ENCODE data around the gene SNCAIP.

The SNCAIP gene

GRCh38 chr5:122368510-122369251 is 56.6 kb downstream of the SNCAIP start:
- TF ChIP-seq, protein P1, sequence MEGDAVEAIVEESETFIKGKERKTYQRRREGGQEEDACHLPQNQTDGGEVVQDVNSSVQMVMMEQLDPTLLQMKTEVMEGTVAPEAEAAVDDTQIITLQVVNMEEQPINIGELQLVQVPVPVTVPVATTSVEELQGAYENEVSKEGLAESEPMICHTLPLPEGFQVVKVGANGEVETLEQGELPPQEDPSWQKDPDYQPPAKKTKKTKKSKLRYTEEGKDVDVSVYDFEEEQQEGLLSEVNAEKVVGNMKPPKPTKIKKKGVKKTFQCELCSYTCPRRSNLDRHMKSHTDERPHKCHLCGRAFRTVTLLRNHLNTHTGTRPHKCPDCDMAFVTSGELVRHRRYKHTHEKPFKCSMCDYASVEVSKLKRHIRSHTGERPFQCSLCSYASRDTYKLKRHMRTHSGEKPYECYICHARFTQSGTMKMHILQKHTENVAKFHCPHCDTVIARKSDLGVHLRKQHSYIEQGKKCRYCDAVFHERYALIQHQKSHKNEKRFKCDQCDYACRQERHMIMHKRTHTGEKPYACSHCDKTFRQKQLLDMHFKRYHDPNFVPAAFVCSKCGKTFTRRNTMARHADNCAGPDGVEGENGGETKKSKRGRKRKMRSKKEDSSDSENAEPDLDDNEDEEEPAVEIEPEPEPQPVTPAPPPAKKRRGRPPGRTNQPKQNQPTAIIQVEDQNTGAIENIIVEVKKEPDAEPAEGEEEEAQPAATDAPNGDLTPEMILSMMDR (IDR thresholded peaks at IDR 0.05; ENCODE audit: low read depth, low read length, missing control alignments), result no peak
- Histone ChIP-seq H3K4me3 (ENCODE audit: low read depth, low read length) (no peak overlapping the region), H3K36me3 (replicated peaks) (no peaks in the 10 kb centered on the region), H3K27me3 (replicated peaks) (no peaks in the 10 kb centered on the region), H3K27ac (no peak overlapping the region)
- in situ Hi-C loops (cut with HindIII; ENCODE audit: low pct_ligation_motif_present, low sequenced_read_pairs), result no loop called here
- DNase-seq, result no peak

GRCh38 chr5:122369253-122369815 is 57.3 kb downstream of the SNCAIP start:
- in situ Hi-C loops (cut with HindIII; ENCODE audit: low pct_ligation_motif_present, low sequenced_read_pairs), result no loop called here
- DNase-seq, result no peak
- TF ChIP-seq, protein P1 (IDR thresholded peaks at IDR 0.05; ENCODE audit: low read depth, low read length, missing control alignments), result no peak
- no peak overlapping the region for H3K27ac ChIP-seq
- H3K4me3 ChIP-seq (ENCODE audit: low read depth, low read length), result no peak overlapping the region
- no peaks in the 10 kb centered on the region for H3K36me3 ChIP-seq (replicated peaks)
- no peaks in the 10 kb centered on the region for H3K27me3 ChIP-seq (replicated peaks)

GRCh38 chr5:122371511-122372151 is 59.6 kb downstream of the SNCAIP start:
- DNase-seq, result no peak
- in situ Hi-C loops (cut with HindIII; ENCODE audit: low pct_ligation_motif_present, low sequenced_read_pairs), result no loop called here

GRCh38 chr5:122374110-122374509 is 62.1 kb downstream of the SNCAIP start:
- DNase-seq, result no peak
- Histone ChIP-seq H3K36me3 (replicated peaks) (no peaks in the 10 kb centered on the region), H3K27ac (no peak overlapping the region), H3K4me3 (ENCODE audit: low read depth, low read length) (no peak overlapping the region), H3K27me3 (replicated peaks) (no peaks in the 10 kb centered on the region)
- TF ChIP-seq, protein P1 (IDR thresholded peaks at IDR 0.05; ENCODE audit: low read depth, low read length, missing control alignments), result no peak
- in situ Hi-C loops (cut with HindIII; ENCODE audit: low pct_ligation_motif_present, low sequenced_read_pairs), result no loop called here

More at GRCh38 chr5:122371511-122372151, 59.6 kb downstream of the SNCAIP start:
- H3K36me3 ChIP-seq (replicated peaks), result no peaks in the 10 kb centered on the region
- no peak overlapping the region for H3K27ac ChIP-seq
- no peak overlapping the region for H3K4me3 ChIP-seq (ENCODE audit: low read depth, low read length)
- H3K27me3 ChIP-seq (replicated peaks), result no peaks in the 10 kb centered on the region
- TF ChIP-seq, protein P1 (IDR thresholded peaks at IDR 0.05; ENCODE audit: low read depth, low read length, missing control alignments), result no peak

GRCh38 chr5:122375801-122376200 is 63.8 kb downstream of the SNCAIP start:
- Histone ChIP-seq H3K4me3 (ENCODE audit: low read depth, low read length) (no peak overlapping the region), H3K27me3 (replicated peaks) (no peaks in the 10 kb centered on the region), H3K36me3 (replicated peaks) (no peaks in the 10 kb centered on the region), H3K27ac (no peak overlapping the region)
- DNase-seq, result no peak
- in situ Hi-C loops (cut with HindIII; ENCODE audit: low pct_ligation_motif_present, low sequenced_read_pairs), result no loop called here
- TF ChIP-seq, protein P1 (IDR thresholded peaks at IDR 0.05; ENCODE audit: low read depth, low read length, missing control alignments), result no peak
